Measurements from ENCODE around the gene STK16. TPM values are rescaled to one million over a fixed set of nuclear protein-coding genes. Genes with fewer than 3 reads are reported as not detected.

The STK16 gene
- total RNA-seq, 1 experiment from 2014 or later: 21.6 TPM

GRCh38 chr2:219299372-219299760 lies 54.1 kb downstream of the STK16 start:
- Histone ChIP-seq H4K5ac (ENCODE audit: insufficient read length, low read depth, low read length) (no peak overlapping the region), H2BK20ac (ENCODE audit: low read depth, low read length, poor library complexity, severe bottlenecking) (no peak overlapping the region), H2BK120ac (ENCODE audit: low read depth, low read length, poor library complexity, severe bottlenecking) (no peak overlapping the region), H3K14ac (ENCODE audit: insufficient read depth, low read length) (no peak overlapping the region), H3K79me2 (ENCODE audit: insufficient read depth, low read length) (no peaks in the 10 kb centered on the region), H2BK12ac (ENCODE audit: insufficient read length, low read depth, low read length) (no peak overlapping the region), H3K4me1 (ENCODE audit: insufficient read depth, low read length) (no peaks in the 10 kb centered on the region), H3K9me3 (ENCODE audit: control insufficient read depth, low read depth, low read length) (no peaks in the 10 kb centered on the region), H2BK15ac (ENCODE audit: low read depth, low read length) (no peak overlapping the region), H3K9ac (ENCODE audit: extremely low read depth, insufficient read length, low read length) (no peak overlapping the region), H3K23ac (ENCODE audit: insufficient read length, low read depth, low read length) (no peak overlapping the region), H4K20me1 (ENCODE audit: control insufficient read depth, insufficient read depth, insufficient read length) (no peaks in the 10 kb centered on the region), H2AFZ (ENCODE audit: low read length) (no peak overlapping the region), H3K4me2 (ENCODE audit: insufficient read depth, insufficient read length, low read length) (no peak overlapping the region), H2AK5ac (ENCODE audit: insufficient read length, low read length) (no peak overlapping the region), H3K4ac (ENCODE audit: low read depth, low read length) (no peak overlapping the region), H3K27ac (ENCODE audit: insufficient read length, low read depth, low read length) (no peak overlapping the region), H4K91ac (ENCODE audit: insufficient read length, low read depth, low read length) (no peak overlapping the region), H3K79me1 (ENCODE audit: insufficient read depth, low read depth, low read length, poor library complexity, severe bottlenecking) (no peaks in the 10 kb centered on the region), H3T11ph (ENCODE audit: low read length) (no peak overlapping the region), H3K18ac (ENCODE audit: insufficient read length, low read depth, low read length) (no peak overlapping the region), H3K27me3 (ENCODE audit: insufficient read depth, low read length) (no peaks in the 10 kb centered on the region; the same call in 1 of the 2 replicates), H2BK5ac (ENCODE audit: insufficient read length, low read length) (no peak overlapping the region), H3K56ac (ENCODE audit: insufficient read length, low read depth, low read length) (no peak overlapping the region), H4K8ac (replicated peaks; ENCODE audit: insufficient read length, low read depth, low read length) (no peak overlapping the region), H3K23me2 (ENCODE audit: insufficient read length, low read depth, low read length, poor library complexity, severe bottlenecking) (peaks cover 1% of the 10 kb centered on the region)
- Mint-ChIP-seq H3K27me3 (ENCODE audit: low read depth) (peaks cover 64% of the 10 kb centered on the region), H3K4me3 (no peak overlapping the region), H3K9me3 (peaks cover 0 to 5% of the 10 kb centered on the region in 2 experiments; a peak in 2 of 5 replicates), H3K27ac (no peak overlapping the region), H3K36me3 (ENCODE audit: insufficient read depth in 1 of 3, low read depth in 3 of 3) (peaks cover 0 to 4% (median 2%) of the 10 kb centered on the region in 3 experiments; a peak in 2 of 7 replicates), H3K4me1 (peaks cover 13 to 21% of the 10 kb centered on the region in 2 experiments)
- DNase-seq: no peak
- no CpG with 5 or more reads among the region's 6 CpGs for WGBS (ENCODE audit: extremely low coverage, insufficient read length, low lambda C conversion rate)
- TF ChIP-seq, protein P1, sequence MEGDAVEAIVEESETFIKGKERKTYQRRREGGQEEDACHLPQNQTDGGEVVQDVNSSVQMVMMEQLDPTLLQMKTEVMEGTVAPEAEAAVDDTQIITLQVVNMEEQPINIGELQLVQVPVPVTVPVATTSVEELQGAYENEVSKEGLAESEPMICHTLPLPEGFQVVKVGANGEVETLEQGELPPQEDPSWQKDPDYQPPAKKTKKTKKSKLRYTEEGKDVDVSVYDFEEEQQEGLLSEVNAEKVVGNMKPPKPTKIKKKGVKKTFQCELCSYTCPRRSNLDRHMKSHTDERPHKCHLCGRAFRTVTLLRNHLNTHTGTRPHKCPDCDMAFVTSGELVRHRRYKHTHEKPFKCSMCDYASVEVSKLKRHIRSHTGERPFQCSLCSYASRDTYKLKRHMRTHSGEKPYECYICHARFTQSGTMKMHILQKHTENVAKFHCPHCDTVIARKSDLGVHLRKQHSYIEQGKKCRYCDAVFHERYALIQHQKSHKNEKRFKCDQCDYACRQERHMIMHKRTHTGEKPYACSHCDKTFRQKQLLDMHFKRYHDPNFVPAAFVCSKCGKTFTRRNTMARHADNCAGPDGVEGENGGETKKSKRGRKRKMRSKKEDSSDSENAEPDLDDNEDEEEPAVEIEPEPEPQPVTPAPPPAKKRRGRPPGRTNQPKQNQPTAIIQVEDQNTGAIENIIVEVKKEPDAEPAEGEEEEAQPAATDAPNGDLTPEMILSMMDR (conservative IDR thresholded peaks at IDR 0.05): no peak

Small RNA genes within 50 kb of the gene (microRNA-seq; reads per million reads assigned to microRNA genes)
- gene MIR153-1 (ENCODE audit: borderline microRNAs expressed): not detected

Other genes starting within 250 kb of the STK16 start
- 0.18 and 0.20 TPM in 2 replicates for gene CFAP65, start 204.0 kb upstream of the STK16 start, total RNA-seq (2021)
- 0.11 TPM in 1 of 2 replicates, not detected in the other for gene IHH, start 184.6 kb upstream of the STK16 start, total RNA-seq (2021)
- gene NHEJ1, start 84.7 kb upstream of the STK16 start, total RNA-seq (2021): 19.7 and 20.8 TPM in 2 replicates
- gene SLC23A3, start 75.5 kb upstream of the STK16 start, total RNA-seq (2021): 1.2 and 1.9 TPM in 2 replicates
- gene CNPPD1, start 68.6 kb upstream of the STK16 start, total RNA-seq (2021): 33.0 and 36.4 TPM in 2 replicates
- 46.7 and 48.0 TPM in 2 replicates for gene RETREG2, start 67.2 kb upstream of the STK16 start, total RNA-seq (2021)
- 15.9 and 16.4 TPM in 2 replicates for gene ZFAND2B, start 38.7 kb upstream of the STK16 start, total RNA-seq (2021)
- 44.6 and 46.4 TPM in 2 replicates for gene ABCB6, start 26.5 kb upstream of the STK16 start, total RNA-seq (2021)
- gene ATG9A, start 15.8 kb upstream of the STK16 start, total RNA-seq (2021): 46.4 and 52.2 TPM in 2 replicates
- 45.9 and 55.4 TPM in 2 replicates for gene ANKZF1, start 15.7 kb upstream of the STK16 start, total RNA-seq (2021)
- gene GLB1L, start within 50 bp of the STK16 start, total RNA-seq (2021): 5.8 and 6.5 TPM in 2 replicates
- gene TUBA4B, start 7.8 kb downstream of the STK16 start, total RNA-seq (2021): not detected in 2 replicates
- gene TUBA4A, start 8.4 kb downstream of the STK16 start, total RNA-seq (2021): 25.5 and 27.2 TPM in 2 replicates
- gene DNAJB2, start 33.9 kb downstream of the STK16 start, total RNA-seq (2021): 32.0 and 34.1 TPM in 2 replicates
- gene PTPRN, start 63.9 kb downstream of the STK16 start, total RNA-seq (2021): 6.3 and 6.5 TPM in 2 replicates
- not detected in 2 replicates for gene RESP18, start 87.3 kb downstream of the STK16 start, total RNA-seq (2021)
- 60.9 and 63.5 TPM in 2 replicates for gene DNPEP, start 142.4 kb downstream of the STK16 start, total RNA-seq (2021)
- gene DES, start 172.9 kb downstream of the STK16 start, total RNA-seq (2021): 3.0 and 4.6 TPM in 2 replicates
- gene SPEG, start 189.4 kb downstream of the STK16 start, total RNA-seq (2021): 23.7 and 25.2 TPM in 2 replicates